HL-60 (cell line): ENCODE measurements around the gene CCDC24.

ENCODE experiments used
- POLR2AphosphoS5 ChIP-seq: IDR thresholded peaks from 2 replicates; pipeline ENCODE4 v1.6.1; 2012; ENCODE audit warnings: low read depth
- TF ChIP-seq, protein P1 (sequence below): IDR thresholded peaks from one replicate; pipeline ENCODE4 v1.5.1; 2011; ENCODE audit warnings: low read length, control low read depth, inconsistent platforms; ENCODE audit not compliant: insufficient read depth
- TF ChIP-seq, protein P2 (sequence below): IDR thresholded peaks from 2 replicates; pipeline ENCODE4 v1.6.1; 2012; ENCODE audit warnings: low read depth; ENCODE audit not compliant: insufficient replicate concordance

DNA sequence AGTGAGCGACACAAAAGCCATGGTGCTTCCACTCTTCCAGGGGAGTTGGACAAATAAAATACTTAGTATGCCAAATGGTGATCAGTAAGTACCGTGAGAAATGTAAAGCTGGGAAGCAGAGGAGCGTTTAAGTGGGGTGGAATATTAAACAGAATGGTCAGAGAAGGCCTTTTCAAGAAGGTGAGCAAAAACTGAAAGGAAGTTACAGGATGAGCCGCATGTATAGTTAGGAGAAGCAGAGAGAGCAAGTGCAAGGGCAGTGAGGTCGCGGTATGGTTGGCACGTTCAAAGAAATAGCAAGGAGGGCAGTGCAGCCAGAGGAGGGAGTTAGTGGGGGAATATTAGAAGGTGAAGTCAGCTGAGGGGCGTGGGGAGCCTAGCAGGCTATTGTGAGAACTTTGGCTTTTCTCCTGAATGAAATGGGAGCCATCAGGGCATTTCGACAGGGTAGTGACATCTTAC lies 17.4 kb upstream of the CCDC24 start:
- TF ChIP-seq, protein P1, sequence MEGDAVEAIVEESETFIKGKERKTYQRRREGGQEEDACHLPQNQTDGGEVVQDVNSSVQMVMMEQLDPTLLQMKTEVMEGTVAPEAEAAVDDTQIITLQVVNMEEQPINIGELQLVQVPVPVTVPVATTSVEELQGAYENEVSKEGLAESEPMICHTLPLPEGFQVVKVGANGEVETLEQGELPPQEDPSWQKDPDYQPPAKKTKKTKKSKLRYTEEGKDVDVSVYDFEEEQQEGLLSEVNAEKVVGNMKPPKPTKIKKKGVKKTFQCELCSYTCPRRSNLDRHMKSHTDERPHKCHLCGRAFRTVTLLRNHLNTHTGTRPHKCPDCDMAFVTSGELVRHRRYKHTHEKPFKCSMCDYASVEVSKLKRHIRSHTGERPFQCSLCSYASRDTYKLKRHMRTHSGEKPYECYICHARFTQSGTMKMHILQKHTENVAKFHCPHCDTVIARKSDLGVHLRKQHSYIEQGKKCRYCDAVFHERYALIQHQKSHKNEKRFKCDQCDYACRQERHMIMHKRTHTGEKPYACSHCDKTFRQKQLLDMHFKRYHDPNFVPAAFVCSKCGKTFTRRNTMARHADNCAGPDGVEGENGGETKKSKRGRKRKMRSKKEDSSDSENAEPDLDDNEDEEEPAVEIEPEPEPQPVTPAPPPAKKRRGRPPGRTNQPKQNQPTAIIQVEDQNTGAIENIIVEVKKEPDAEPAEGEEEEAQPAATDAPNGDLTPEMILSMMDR = no peak
- TF ChIP-seq, protein P2, sequence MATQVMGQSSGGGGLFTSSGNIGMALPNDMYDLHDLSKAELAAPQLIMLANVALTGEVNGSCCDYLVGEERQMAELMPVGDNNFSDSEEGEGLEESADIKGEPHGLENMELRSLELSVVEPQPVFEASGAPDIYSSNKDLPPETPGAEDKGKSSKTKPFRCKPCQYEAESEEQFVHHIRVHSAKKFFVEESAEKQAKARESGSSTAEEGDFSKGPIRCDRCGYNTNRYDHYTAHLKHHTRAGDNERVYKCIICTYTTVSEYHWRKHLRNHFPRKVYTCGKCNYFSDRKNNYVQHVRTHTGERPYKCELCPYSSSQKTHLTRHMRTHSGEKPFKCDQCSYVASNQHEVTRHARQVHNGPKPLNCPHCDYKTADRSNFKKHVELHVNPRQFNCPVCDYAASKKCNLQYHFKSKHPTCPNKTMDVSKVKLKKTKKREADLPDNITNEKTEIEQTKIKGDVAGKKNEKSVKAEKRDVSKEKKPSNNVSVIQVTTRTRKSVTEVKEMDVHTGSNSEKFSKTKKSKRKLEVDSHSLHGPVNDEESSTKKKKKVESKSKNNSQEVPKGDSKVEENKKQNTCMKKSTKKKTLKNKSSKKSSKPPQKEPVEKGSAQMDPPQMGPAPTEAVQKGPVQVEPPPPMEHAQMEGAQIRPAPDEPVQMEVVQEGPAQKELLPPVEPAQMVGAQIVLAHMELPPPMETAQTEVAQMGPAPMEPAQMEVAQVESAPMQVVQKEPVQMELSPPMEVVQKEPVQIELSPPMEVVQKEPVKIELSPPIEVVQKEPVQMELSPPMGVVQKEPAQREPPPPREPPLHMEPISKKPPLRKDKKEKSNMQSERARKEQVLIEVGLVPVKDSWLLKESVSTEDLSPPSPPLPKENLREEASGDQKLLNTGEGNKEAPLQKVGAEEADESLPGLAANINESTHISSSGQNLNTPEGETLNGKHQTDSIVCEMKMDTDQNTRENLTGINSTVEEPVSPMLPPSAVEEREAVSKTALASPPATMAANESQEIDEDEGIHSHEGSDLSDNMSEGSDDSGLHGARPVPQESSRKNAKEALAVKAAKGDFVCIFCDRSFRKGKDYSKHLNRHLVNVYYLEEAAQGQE = no peak
- TF ChIP-seq POLR2AphosphoS5 = no peak
